WTC11 (cell line): ENCODE results near the gene IL4R. TPM values are rescaled to one million over a fixed set of nuclear protein-coding genes. Genes with fewer than 3 reads are reported as not detected.

Experiments
- ATAC-seq: fragments of 200-7000 bp; cut with Tn5 transposase; 2 replicates; pipeline ENCODE4 v1.10.0; 2021; ENCODE audit warnings: mild to moderate bottlenecking, moderate library complexity
- CTCF ChIA-PET: fragments of 300-600 bp; sonication (Branson Sonifier 250); formaldehyde crosslinking; loops from one replicate; lab custom pipeline; 2021; ENCODE audit warnings: antibody characterized with exemption; lab: Charles Lee
- POLR2A ChIA-PET: fragments of 350-600 bp; sonication (Branson Sonifier 250); formaldehyde crosslinking; loops from one replicate; lab custom pipeline; 2021; ENCODE audit warnings: antibody characterized with exemption; lab: Charles Lee
- DNase-seq: peaks from one replicate; pipeline ENCODE4 v3.0.0; 2021; ENCODE audit warnings: low spot score
- H3K27ac Mint-ChIP-seq: 2 replicates; pipeline ENCODE4 v1.8.0; 2021; ENCODE audit warnings: mixed read lengths
- H3K27me3 Mint-ChIP-seq: 2 replicates; pipeline ENCODE4 v1.8.0; 2021; ENCODE audit warnings: low read depth, mild to moderate bottlenecking, moderate library complexity, mixed read lengths
- H3K36me3 Mint-ChIP-seq: 2 replicates; pipeline ENCODE4 v1.8.0; 2021; ENCODE audit warnings: mixed read lengths
- H3K4me1 Mint-ChIP-seq: 2 replicates; pipeline ENCODE4 v1.8.0; 2022; ENCODE audit warnings: mixed read lengths
- H3K4me3 Mint-ChIP-seq: 2 replicates; pipeline ENCODE4 v1.8.0; 2021; ENCODE audit warnings: mild to moderate bottlenecking, moderate library complexity, mixed read lengths
- H3K9me3 Mint-ChIP-seq: 2 replicates; pipeline ENCODE4 v1.8.0; 2021; ENCODE audit warnings: mixed read lengths
- FOXP1 ChIP-seq: sonication (generic); formaldehyde crosslinking; IDR thresholded peaks from 2 replicates; pipeline ENCODE4 v1.8.0; 2022; ENCODE audit warnings: missing genetic modification reagents, mild to moderate bottlenecking, moderate library complexity, borderline replicate concordance
- MXD4 ChIP-seq: fragments of 250-450 bp; sonication (Bioruptor Pico); IDR thresholded peaks from 2 replicates; pipeline ENCODE4 v1.8.0; 2021; ENCODE audit warnings: mild to moderate bottlenecking, moderate library complexity, borderline replicate concordance
- SMAD3 ChIP-seq: sonication (generic); formaldehyde crosslinking; IDR thresholded peaks from 2 replicates; pipeline ENCODE4 v1.8.0; 2022; ENCODE audit warnings: missing genetic modification reagents, mild to moderate bottlenecking, borderline replicate concordance
- TEAD1 ChIP-seq: sonication (generic); formaldehyde crosslinking; IDR thresholded peaks from 2 replicates; pipeline ENCODE4 v1.8.0; 2022; ENCODE audit warnings: mild to moderate bottlenecking, missing genetic modification reagents
- TP53 ChIP-seq: sonication (generic); formaldehyde crosslinking; IDR thresholded peaks from 2 replicates; pipeline ENCODE4 v1.8.1; 2023; ENCODE audit warnings: mild to moderate bottlenecking, missing genetic modification reagents
- ZBTB21 ChIP-seq: sonication (generic); formaldehyde crosslinking; IDR thresholded peaks from 2 replicates; pipeline ENCODE4 v1.8.1; 2023; ENCODE audit warnings: mild to moderate bottlenecking, missing genetic modification reagents, borderline replicate concordance
- ZNF232 ChIP-seq: sonication (generic); formaldehyde crosslinking; IDR thresholded peaks from 2 replicates; pipeline ENCODE4 v1.8.0; 2022; ENCODE audit warnings: mild to moderate bottlenecking, missing genetic modification reagents
- ZNF532 ChIP-seq: fragments of 250-450 bp; sonication (Bioruptor Pico); IDR thresholded peaks from 2 replicates; pipeline ENCODE4 v1.9.0; 2021; ENCODE audit warnings: mild to moderate bottlenecking, borderline replicate concordance
- total RNA-seq: library from RNA; stranded (reverse); gene quantifications from 3 replicates; pipeline ENCODE4 v1.2.3, GENCODE V29; 2021
- TF ChIP-seq, protein P1 (sequence below): sonication (generic); formaldehyde crosslinking; conservative IDR thresholded peaks from 2 replicates; pipeline ENCODE4 v1.8.1; 2023; ENCODE audit warnings: mild to moderate bottlenecking, low read depth, missing genetic modification reagents, moderate library complexity
- TF ChIP-seq, protein P2 (sequence below): sonication (generic); formaldehyde crosslinking; IDR thresholded peaks from 2 replicates; pipeline ENCODE4 v1.8.1; 2023; ENCODE audit warnings: mild to moderate bottlenecking, missing genetic modification reagents
- TF ChIP-seq, protein P3 (sequence below): sonication (generic); formaldehyde crosslinking; IDR thresholded peaks from 2 replicates; pipeline ENCODE4 v1.8.1; 2023; ENCODE audit warnings: mild to moderate bottlenecking, missing genetic modification reagents, moderate library complexity

IL4R gene
- total RNA-seq, 1 experiment from 2014 or later, result 28.7 TPM

DNA sequence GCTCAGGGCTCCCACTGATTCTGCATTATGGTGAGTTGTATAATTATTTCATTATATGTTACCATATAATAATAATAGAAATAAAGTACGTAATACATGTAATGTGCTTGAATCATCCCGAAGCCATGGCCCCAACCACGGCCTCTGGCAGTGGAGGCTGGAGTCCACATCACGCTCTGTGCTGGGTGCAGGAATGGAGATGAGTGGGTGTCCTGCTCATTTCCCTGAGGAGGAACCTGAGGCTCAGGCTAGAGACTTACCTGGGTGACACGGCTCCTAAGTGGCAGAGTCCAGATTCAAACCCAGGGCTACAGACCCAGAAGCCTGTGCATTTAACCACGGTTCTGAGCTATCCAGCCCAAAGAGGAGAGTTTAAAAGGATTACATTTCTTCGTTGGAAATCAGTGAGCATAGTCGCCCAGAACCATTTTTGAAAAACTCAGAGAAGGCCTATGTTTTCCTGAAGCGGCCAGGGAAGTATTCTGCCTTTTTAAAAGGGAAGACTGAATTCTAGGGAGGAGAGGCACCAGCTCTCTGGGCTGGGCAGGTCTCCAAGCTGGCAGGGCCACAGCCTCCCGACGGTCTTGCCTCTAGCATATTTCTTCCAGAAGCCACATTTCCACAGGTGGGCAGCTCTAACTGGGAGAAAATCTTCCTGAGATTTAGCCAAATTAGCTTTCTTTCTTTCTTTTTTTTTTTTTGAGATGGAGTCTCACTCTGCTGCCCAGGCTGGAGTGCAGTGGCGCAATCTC, 6.7 kb downstream of the IL4R start:
- DNase-seq, result no peak
- ChIA-PET CTCF (interaction anchor here (1.0 to 2.2 kb wide), 3 partner anchors 47 to 141 kb away, joined by 3 to 7 read pairs (median 3); no protein-coding TSS in a partner anchor), POLR2A (no interaction called here)
- no peaks in the 10 kb centered on the region for H3K36me3 Mint-ChIP-seq
- TF ChIP-seq TEAD1 (no peak), FOXP1 (CRISPR knock-in tag) (no peak)
- H3K4me3 Mint-ChIP-seq, result no peak overlapping the region
- H3K27me3 Mint-ChIP-seq, result no peaks in the 10 kb centered on the region
- H3K27ac Mint-ChIP-seq, result peak overlapping the region; percentile 72; the same call in 1 of the 2 replicates
- H3K4me1 Mint-ChIP-seq, result peaks cover 61% of the 10 kb centered on the region
- no peaks in the 10 kb centered on the region for H3K9me3 Mint-ChIP-seq
- ATAC-seq, result no peak

DNA sequence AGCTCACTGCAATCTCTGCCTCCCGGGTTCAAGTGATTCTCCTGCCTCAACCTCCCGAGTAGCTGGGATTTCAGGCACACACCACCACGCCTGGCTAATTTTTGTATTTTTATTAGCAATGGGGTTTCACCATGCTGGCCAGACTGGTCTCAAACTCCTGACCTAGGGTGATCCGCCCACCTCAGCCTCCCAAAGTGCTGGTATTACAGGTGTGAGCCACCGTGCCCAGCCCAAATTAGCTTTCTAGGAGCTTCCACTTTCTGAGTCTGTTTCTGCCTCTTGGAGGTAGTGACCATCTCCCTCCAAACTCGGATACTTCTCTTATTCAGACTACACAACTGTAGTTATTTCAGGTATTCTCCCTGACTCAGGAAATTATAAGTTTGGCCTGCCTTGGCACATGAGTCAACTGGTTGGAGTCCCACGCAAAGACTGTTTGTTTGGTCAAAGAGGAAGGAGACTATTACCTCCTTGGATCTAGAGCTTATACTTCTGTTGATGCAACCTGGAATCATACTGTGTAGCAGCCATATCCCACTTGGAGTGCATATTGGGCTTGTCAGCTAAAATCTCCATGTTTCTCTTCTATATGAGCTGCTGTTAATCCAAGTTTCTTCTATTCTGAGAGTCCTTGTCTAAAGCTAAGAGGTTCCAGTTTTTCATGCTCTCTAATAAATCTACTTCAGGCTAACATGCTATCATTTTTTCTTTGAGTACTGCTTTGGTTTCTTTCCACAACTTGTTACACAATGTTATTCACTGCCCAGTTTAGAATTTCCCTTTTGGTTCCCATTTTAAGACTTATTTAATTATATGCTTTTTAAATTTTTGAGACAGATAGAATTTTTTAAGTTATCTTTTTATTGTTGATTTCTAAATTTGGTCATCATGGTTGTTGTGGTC, 7.5 kb downstream of the IL4R start:
- DNase-seq (no peak), ATAC-seq (no peak)
- H3K27me3 Mint-ChIP-seq, result no peaks in the 10 kb centered on the region
- no peak overlapping the region for H3K4me3 Mint-ChIP-seq
- ChIA-PET CTCF (interaction anchor here (1.0 to 1.5 kb wide), 2 partner anchors 86 to 142 kb away, joined by 3 read pairs; no protein-coding TSS in a partner anchor), POLR2A (no interaction called here)
- TF ChIP-seq SMAD3 (CRISPR knock-in tag) (no peak), MXD4 (no peak), ZNF532 (CRISPR knock-in tag) (no peak), ZNF232 (CRISPR knock-in tag) (no peak), ZBTB21 (CRISPR knock-in tag) (no peak), TP53 (CRISPR knock-in tag) (no peak)
- TF ChIP-seq, protein P1, sequence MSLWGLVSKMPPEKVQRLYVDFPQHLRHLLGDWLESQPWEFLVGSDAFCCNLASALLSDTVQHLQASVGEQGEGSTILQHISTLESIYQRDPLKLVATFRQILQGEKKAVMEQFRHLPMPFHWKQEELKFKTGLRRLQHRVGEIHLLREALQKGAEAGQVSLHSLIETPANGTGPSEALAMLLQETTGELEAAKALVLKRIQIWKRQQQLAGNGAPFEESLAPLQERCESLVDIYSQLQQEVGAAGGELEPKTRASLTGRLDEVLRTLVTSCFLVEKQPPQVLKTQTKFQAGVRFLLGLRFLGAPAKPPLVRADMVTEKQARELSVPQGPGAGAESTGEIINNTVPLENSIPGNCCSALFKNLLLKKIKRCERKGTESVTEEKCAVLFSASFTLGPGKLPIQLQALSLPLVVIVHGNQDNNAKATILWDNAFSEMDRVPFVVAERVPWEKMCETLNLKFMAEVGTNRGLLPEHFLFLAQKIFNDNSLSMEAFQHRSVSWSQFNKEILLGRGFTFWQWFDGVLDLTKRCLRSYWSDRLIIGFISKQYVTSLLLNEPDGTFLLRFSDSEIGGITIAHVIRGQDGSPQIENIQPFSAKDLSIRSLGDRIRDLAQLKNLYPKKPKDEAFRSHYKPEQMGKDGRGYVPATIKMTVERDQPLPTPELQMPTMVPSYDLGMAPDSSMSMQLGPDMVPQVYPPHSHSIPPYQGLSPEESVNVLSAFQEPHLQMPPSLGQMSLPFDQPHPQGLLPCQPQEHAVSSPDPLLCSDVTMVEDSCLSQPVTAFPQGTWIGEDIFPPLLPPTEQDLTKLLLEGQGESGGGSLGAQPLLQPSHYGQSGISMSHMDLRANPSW (CRISPR knock-in tag), result no peak
- TF ChIP-seq, protein P2, sequence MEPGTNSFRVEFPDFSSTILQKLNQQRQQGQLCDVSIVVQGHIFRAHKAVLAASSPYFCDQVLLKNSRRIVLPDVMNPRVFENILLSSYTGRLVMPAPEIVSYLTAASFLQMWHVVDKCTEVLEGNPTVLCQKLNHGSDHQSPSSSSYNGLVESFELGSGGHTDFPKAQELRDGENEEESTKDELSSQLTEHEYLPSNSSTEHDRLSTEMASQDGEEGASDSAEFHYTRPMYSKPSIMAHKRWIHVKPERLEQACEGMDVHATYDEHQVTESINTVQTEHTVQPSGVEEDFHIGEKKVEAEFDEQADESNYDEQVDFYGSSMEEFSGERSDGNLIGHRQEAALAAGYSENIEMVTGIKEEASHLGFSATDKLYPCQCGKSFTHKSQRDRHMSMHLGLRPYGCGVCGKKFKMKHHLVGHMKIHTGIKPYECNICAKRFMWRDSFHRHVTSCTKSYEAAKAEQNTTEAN (CRISPR knock-in tag), result no peak
- TF ChIP-seq, protein P3, sequence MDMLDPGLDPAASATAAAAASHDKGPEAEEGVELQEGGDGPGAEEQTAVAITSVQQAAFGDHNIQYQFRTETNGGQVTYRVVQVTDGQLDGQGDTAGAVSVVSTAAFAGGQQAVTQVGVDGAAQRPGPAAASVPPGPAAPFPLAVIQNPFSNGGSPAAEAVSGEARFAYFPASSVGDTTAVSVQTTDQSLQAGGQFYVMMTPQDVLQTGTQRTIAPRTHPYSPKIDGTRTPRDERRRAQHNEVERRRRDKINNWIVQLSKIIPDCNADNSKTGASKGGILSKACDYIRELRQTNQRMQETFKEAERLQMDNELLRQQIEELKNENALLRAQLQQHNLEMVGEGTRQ (CRISPR knock-in tag), result no peak
- no peaks in the 10 kb centered on the region for H3K36me3 Mint-ChIP-seq
- H3K4me1 Mint-ChIP-seq, result peaks cover 64% of the 10 kb centered on the region
- H3K27ac Mint-ChIP-seq, result no peak overlapping the region; the same call in 1 of the 2 replicates
- H3K9me3 Mint-ChIP-seq, result no peaks in the 10 kb centered on the region
